Endometrial microvascular endothelial cells (primary cell): Measurements from ENCODE around the gene CAMSAP1. TPM values are rescaled to one million over a fixed set of nuclear protein-coding genes. Genes with fewer than 3 reads are reported as not detected.

Experiments used
- in situ Hi-C: cut with HindIII; loops from 2 replicates; pipeline ENCODE4 v1.10.0; 2017; ENCODE audit warnings: low sequenced_read_pairs, low pct_unique_long_range_greater_than_20kb; ENCODE audit errors: inconsistent ontology term
- total RNA-seq: library from RNA; depleted of rRNA; stranded (reverse); fragments of >200 nt; gene quantifications from one replicate; pipeline ENCODE4 v1.2.3, GENCODE V29; 2015; ENCODE audit errors: inconsistent ontology term

CAMSAP1 gene
- total RNA-seq, 1 donor from 2014 or later = 19.1 TPM

DNA sequence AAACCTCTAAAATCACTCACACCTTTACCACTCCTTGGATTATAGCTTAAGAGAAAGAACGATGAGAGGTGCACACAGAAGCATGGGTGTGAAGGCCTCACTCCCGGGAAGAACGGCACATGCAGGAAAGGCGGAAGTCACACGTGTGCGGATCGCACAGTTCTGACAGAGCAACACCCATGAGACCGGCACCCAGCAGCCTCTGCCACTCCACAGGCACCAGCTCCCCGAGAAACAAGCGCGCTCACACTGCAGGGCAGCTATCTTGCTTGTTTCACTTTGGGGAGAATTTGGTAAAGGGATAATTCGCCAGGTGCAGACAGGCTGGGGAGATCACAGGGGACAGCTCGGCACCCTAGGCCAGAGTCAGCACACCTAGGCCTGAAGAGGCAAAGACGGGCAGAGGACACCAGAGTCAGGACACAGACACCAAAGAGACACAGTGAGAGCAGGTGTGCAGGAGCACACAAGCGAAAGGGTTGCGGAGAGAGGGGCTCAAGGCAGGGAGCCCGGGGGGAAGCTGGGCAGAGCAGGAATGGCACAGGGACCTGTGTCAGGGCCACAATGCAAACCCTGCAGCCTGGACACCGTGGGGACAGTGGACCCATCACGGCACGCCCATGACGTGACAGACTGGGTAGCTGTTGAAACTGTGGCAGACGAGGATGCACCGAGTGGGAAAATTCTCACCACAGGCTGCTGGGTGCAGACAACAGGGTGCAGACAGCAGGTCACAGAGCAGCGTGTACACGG lies 81.7 kb downstream of the CAMSAP1 start:
- in situ Hi-C loops = no loop called here

DNA sequence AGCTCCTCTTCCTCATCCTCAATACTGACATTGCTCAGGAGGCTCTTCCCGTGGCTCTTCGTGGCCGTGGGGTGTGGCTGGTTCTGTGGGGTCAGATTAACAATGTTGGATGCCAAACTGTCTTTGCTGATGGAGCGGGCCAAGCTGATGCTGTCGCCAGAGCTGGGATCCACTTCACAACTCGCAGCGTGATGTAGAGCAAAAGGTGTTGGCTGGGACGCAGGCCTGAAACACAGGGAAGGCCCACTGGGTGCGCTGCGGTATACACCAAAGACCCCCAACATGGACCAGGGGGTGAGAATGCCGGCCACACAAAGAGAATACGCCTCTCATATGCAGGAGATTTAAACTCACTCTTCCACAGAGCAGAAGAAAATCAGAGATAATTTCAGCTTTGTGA lies 84.3 kb downstream of the CAMSAP1 start:
- in situ Hi-C loops = no loop called here

DNA sequence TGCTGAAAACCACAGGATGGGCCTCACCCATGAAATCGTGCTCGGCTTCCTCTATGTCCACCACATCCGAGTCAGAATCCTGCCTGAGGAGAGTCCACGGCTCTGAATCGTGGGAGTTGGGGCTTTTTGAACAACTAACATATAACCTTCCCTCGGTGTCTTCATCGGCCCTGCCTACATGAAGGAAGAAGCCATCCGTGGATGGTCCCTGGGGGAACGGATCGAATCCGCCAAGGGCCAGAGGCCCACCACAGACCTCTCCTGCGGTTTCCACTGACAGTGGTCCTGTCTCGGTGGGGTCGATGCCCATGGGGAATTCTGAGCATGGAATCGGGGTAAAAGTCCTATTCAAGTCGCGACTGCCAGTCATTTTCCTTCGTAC lies 85.0 kb downstream of the CAMSAP1 start:
- in situ Hi-C loops = no loop called here

DNA sequence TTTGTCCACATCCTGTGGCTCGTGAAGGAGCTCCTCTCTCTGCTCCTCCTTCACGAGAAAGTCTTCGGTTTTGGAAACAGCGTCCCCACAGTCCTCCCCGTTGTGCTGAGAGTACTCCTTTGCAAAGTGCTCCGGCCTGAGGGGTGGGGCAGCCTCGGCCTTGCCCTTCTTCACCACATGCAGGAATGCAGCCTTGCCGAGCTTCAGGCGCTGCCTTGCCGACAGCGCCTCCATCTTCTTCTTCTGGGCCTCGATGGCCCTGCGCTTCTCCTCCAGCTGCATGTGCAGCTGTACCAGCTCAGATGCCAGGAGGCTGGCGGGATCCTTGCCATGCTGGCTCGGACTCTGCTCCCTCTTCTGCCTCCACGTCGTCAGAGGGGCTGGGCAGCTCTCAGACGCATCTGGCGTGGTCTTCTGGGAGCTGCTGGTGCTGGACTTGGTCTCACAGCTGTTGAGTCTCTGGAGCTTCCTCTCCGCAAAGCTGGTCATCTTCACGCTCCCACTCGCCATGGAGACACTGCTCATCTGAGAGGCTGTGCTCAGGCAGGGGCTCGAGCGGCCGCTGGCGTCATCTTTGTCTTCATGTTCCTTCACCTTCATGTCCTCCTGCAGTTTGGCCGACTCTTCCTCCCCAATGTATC lies 85.5 kb downstream of the CAMSAP1 start:
- in situ Hi-C loops = no loop called here

DNA sequence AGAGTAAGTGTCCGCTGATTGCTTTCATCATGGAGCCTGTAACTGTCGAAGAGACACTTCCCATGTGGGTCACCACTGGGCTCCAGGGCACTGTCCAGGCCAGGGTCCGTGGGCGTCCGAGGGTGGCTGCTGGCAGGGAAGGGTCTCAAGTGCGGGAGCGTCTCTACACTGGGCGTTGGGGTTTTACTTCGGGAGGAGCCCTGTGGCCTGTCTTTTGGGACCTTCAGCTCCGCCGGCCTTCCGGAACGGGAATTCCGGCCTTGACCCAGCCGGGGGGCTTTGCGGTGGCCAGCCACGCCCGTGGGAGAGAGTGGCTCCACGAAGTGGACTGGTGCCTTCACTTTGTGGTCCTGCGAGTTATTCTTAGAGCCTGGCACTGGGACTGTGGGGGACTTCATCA lies 86.2 kb downstream of the CAMSAP1 start:
- in situ Hi-C loops = no loop called here

DNA sequence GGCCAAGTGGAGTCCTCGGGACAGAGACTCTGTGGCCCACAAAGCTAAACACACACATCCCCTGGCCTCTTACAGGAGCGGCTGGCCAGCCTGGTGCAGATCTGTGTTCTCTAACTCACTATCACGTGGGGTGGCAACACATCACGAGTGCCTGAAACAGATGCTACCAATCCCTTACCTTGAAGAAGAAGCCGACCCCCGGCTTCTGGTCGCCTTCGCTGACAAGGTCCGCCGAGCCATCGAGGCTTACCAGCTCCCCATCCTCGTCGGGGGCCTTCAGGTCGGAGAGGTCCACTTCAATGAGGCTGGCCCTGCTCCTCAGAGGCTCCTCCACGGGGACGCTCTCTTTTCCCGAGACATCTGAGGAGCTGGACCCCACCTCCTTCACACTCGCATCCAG lies 86.7 kb downstream of the CAMSAP1 start:
- in situ Hi-C loops = no loop called here

DNA sequence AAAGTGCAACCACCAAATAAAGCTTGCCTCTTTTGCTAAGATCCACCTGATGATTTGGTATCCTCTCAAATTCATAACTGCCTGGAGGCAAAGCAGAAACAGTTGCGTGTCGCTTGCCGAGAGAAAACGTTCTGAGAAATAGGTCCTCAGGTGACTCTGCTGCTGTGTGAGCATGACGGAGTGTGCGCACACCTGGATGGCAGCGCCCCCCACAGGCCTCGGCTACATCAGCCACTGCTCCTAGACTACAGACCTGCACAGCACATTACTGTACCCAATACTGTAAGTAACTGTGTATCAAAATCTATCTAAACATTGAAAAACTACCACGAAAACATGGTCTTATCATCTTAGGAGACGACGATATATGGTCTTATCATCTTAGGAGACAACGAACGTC lies 87.4 kb downstream of the CAMSAP1 start:
- in situ Hi-C loops = no loop called here

DNA sequence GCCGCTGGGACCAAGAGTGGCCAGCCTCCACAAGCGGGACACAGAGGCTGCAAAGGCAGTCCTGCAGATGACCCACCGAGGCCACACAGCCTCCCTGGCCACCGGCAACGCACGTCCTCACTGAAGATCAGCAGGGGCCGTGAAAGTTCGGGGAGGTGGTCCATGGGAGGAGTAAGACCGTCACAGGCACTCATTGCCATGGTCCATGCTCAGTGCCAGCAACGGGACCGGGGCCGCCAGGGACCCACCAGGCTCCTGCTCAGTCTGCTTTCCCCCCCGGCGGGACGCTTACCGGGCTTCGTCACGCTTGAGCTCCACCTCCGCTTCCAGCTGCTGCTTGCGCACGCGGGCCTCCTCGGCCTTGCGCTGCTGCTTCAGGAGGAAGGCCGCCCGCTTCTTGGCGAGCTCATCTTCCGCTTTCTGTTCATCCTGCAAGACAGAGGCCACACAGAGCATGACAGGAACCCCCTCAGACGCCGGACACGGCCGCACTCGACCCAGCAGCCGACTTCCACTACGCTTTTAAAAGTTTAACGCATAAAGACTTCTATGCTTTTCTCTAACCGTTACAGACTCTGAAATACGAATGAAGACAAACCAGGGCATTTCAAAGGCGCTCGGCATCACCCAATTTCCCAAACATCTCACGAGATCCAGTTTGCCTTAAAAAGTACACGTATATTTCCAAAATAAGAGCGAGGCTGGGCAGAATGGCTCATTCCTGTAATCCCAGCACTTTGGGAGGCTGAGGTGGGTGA lies 88.4 kb downstream of the CAMSAP1 start:
- in situ Hi-C loops = no loop called here

DNA sequence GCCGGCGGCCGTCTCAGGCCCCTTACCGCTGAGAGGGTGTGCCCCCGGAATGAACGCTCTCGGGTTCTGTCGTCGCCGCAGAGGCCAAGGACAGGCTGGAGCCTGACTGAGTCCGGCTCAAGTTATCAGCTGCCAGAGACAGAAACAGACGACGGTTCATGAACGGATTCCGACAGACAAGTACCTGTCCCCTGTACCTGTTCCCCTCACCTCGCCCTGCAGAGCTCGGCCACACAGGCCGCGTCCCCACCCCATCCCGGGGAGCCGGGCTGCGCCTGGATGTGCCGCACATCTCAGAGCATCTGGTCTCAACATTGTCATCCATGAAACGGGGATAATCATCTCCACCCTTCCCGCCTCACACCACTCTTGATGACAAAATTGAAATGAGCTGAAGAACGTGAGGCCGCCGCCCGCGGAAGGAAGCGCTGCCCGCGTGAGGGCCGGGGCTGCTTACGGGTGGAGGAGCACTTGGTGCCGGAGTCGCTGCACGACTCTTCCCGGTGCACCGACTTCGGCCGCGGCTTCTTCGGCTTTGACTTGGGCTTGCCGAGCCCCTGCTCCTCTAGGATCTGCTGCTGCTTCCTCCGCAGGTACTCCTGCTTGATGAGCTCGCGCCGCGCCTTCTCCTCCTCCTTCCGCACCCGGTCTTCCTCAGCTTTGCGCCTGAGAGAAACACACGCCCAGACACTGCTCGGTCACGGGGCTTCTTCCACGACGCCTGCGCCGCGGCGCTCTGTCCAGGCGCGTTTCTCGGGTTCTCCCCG lies 89.2 kb downstream of the CAMSAP1 start:
- in situ Hi-C loops = no loop called here

DNA sequence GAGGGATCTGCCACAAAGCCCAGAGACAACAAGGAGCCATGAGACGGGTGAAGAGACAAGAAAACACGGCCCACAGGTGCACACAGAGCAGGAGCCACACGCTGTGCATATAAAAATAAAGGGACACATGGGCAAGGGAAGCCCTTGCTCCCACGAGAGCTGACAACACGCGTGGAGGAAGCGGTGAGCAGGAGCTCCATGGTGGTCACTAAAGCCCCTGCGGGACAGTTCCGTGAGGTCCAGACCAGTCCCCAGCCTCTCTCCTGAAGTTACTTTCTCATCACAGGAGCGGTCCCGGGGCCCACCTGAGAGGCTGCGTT lies 90.7 kb downstream of the CAMSAP1 start:
- in situ Hi-C loops = no loop called here

DNA sequence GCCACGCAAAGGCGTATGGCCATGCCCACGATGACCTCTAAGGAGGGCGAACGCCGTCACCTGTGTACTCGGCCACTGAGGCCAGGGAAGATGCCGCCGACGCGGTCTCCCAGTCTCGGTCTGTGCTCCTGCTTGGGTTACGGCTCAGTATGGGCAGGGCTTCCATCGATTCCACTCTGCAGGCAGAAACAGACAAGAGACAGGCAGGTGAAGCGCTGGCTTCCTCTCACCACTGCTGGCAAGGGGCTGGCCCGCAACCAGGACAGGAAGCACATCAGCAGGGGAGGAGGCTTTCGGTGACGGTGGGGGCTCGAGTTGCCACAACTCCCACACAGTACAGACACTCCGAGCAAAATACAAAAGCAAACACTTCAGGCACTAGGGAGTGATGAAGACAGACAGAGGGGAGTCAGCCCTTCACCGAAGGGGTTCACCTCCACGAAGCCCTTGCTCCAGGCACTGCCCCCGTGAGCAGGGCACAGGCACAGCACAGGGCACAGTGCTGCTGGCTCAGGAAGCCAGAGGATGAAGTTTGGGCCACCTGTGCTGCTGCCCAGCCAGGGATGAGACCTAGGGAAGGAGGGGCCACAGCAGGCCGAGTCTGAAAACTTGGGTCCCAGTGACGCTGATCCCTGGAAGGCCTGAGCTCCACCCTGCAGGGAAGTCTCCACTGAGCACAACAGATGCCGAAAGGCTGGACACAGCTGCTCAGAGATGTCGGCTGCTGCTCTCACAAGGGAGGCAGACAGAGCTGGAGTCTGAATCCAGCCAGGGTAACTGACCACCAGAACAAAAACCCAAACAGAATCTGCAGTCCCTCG lies 91.3 kb downstream of the CAMSAP1 start:
- in situ Hi-C loops = no loop called here

DNA sequence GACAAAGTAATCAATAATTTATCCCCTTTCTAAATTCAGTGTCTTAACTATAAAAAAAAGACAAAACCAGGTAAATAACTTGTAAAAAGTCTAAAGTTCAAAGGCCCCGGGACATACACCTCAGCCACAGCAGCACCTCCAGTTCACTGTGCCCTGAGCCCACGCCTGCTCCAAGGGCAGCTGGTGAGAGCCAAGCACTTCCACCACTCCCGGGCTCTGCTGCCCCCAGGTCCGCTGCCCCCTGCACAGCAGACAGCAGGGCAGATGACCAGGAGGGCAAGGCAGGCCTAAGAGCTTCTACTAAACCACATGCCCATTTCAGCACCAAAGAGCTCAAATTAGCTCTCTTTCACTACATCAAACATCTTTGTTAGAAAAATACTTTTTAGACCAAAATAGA lies 91.9 kb downstream of the CAMSAP1 start:
- in situ Hi-C loops = no loop called here

DNA sequence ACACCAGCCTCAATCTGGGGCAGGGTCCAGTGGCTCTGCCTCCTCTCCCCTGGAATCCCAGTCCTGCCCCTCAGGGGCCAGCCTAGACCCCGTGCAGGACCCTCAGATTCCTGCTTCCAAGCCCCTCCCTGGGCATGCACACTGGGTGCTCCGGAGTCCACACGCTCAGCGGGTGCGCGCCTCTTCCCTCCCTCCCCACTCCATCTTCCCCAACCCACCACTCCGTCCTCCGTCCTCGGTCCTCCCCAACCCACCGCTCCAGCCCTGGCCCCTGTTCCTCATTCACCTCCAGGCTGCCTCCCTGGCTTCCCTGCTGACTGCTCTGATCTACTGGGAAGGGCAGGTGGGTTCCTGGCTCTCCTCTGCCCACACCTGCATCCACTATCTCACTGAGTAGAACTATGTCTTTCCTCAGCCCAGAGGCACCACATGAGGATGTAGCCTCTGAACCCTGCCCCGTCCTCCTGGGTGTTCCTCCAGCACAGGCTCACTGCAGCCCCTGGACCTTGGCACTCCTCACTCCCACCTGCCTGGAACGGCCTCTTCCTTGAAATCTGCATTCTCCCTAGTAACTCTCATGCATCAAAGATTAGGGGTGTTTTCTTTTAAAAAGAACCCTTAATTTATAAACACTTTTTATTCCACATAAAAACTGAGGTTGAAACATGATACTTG lies 92.8 kb downstream of the CAMSAP1 start:
- in situ Hi-C loops = no loop called here

DNA sequence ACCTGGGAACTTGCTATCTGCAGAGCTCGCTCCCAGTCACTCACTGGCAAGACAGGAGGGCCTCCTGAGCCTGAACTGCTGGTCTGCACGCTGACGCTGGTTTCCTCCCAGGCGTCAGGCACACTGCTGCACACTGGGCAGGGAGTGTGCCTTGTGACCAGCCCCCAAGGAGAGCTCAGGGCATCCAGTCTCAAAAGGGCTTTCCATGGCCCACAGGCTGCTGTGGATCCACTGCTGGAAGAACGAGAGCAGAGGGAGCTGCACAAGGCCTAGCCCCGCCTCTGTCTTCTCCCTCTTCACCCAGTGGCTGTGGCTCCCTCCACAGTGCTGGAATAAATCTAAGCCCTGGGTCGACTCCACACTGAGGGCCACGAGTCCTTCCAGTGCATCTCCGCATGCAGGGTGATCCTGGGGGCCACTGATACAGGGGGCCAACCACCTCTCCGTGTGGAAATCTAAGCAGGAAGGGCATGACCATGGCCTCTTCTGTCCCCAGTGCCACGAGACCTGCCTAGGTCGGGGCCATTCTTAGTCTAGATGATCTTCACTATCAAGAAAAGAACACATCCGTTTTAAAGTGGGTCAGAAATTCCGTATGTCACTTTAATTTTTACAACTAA lies 93.6 kb downstream of the CAMSAP1 start:
- in situ Hi-C loops = no loop called here

DNA sequence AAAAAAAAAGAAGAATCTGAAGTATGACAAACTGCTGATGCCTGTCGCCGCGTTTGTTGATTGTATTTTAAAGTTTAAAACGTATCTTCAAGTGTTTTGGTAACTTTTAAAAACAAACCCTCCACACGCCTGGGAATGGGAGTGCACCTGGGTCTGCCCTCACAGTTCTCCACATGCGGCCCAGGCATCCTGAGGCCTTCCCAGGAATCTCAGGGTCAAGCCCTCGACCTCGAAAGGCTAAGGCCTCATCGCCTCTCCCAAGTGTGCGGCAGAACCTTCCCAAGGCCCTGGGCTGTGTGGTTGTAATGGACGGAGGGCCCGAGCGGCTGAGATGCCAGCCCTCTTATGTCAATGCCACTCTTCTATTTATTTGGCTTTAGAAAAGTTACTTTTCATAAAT lies 94.4 kb downstream of the CAMSAP1 start:
- in situ Hi-C loops = no loop called here

DNA sequence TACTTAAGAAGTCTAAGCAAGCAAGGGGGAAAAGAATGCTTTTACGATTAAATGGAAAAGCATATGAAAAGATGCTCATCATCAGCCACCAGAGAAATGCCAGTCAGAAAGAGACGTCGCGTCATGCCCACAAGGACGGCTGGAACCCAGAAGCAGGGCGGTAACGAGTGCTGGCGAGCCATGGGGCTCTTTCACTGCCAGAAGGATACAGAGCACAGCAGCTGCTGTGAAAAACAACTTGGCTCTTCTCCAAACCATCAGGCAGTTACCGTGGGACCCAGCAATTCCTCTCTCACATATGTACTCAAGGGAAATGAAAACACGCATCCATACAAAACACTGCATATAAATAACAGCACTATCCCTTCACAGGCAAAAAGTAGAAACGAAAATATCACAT lies 95.5 kb downstream of the CAMSAP1 start:
- in situ Hi-C loops = no loop called here

DNA sequence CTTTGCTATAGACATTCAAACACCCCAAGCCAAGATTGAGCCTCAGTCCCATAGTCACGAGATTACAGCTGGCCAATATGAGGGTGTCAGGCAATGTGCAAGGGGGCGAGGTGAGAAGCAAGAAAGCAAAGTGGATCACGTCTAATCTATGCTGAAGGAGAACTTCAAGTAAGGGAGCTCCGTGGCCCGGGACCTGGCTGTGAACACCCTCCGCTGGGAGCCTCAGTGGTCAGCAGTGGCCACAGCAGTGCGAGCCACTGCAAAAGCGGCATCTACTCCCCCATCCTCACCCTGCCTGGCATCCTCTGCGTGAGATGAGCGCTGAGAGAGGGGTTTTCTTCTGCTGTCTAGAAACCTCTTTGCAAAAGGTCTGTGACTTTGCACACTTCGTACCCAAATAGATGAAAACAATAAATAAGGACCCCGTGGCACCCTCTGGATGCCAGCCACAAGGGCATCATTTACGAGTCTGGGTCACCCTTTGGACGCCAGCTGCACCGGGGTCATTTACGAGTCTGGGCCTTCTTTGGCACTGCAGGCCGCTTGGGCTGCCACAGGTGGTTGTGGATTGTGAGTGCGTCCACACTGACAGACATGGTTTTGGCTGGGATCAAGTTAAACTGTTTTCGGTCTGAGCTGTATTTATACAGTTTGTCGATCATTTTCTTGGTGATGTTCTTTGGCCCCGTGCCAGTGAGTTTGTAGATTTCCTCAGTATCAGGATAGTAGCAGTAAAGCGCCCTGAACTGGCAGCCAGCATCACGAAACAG lies 96.4 kb downstream of the CAMSAP1 start:
- in situ Hi-C loops = no loop called here
